ENCODE results near the gene JPH4.
A peak's percentile ranks its signal among the peaks of the same experiment; 100 is the strongest.
"Not testable (repeated sequence)": the region's sequence is repeated elsewhere in the genome, so short reads cannot be mapped to it uniquely, and the experiment has no call there.

The JPH4 gene

GRCh38 chr14:23546450-23547035 is 32.0 kb downstream of the JPH4 start:
- no peak for DNase-seq (ENCODE audit: low spot score)

GRCh38 chr14:23545740-23546365 is 32.7 kb downstream of the JPH4 start:
- no peak for DNase-seq (ENCODE audit: low spot score)

GRCh38 chr14:23544511-23545447 is 33.8 kb downstream of the JPH4 start:
- no peak for DNase-seq (ENCODE audit: low spot score)

GRCh38 chr14:23543403-23543802 is 35.2 kb downstream of the JPH4 start:
- DNase-seq (ENCODE audit: low spot score), result no peak

- no peak for DNase-seq (ENCODE audit: low spot score)
Measured at GRCh38 chr14:23542261-23542660, 36.3 kb downstream of the JPH4 start.

GRCh38 chr14:23540141-23540469 is 38.5 kb downstream of the JPH4 start:
- no peak for DNase-seq (ENCODE audit: low spot score)

- peak; percentile 81 for DNase-seq (ENCODE audit: low spot score)
Measured at GRCh38 chr14:23539248-23540140, 39.1 kb downstream of the JPH4 start.

GRCh38 chr14:23538785-23539184 is 39.8 kb downstream of the JPH4 start:
- DNase-seq (ENCODE audit: low spot score), result no peak

- DNase-seq (ENCODE audit: low spot score), result no peak
Measured at GRCh38 chr14:23538050-23538718, 40.4 kb downstream of the JPH4 start.

- DNase-seq (ENCODE audit: low spot score), result no peak
Measured at GRCh38 chr14:23537351-23538049, 41.1 kb downstream of the JPH4 start.

GRCh38 chr14:23536906-23537305 is 41.7 kb downstream of the JPH4 start:
- not testable (repeated sequence) for DNase-seq (ENCODE audit: low spot score)

- DNase-seq (ENCODE audit: low spot score), result no peak
Measured at GRCh38 chr14:23536494-23536893, 42.1 kb downstream of the JPH4 start.

GRCh38 chr14:23535943-23536342 is 42.6 kb downstream of the JPH4 start:
- no peak for DNase-seq (ENCODE audit: low spot score)

GRCh38 chr14:23533652-23534435 is 44.7 kb downstream of the JPH4 start:
- no peak for DNase-seq (ENCODE audit: low spot score)

- DNase-seq (ENCODE audit: low spot score), result no peak
Measured at GRCh38 chr14:23532658-23533057, 45.9 kb downstream of the JPH4 start.

- no peak for DNase-seq (ENCODE audit: low spot score)
Measured at GRCh38 chr14:23531391-23531790, 47.2 kb downstream of the JPH4 start.

- no peak for DNase-seq (ENCODE audit: low spot score)
Measured at GRCh38 chr14:23530375-23531055, 48.1 kb downstream of the JPH4 start.

- no peak for DNase-seq (ENCODE audit: low spot score)
Measured at GRCh38 chr14:23529016-23529415, 49.6 kb downstream of the JPH4 start.

- peak; percentile 29 for DNase-seq (ENCODE audit: low spot score)
Measured at GRCh38 chr14:23528555-23528954, 50.0 kb downstream of the JPH4 start.

GRCh38 chr14:23525611-23526010 is 53.0 kb downstream of the JPH4 start:
- no peak for DNase-seq (ENCODE audit: low spot score)

Data from HuH-7 (cell line).